ENCODE results near the gene OCSTAMP. TPM values are rescaled to one million over a fixed set of nuclear protein-coding genes. Genes with fewer than 3 reads are reported as not detected.
A peak's percentile ranks its signal among the peaks of the same experiment; 100 is the strongest.

OCSTAMP gene
- total RNA-seq, 1 donor from 2014 or later = not detected

DNA sequence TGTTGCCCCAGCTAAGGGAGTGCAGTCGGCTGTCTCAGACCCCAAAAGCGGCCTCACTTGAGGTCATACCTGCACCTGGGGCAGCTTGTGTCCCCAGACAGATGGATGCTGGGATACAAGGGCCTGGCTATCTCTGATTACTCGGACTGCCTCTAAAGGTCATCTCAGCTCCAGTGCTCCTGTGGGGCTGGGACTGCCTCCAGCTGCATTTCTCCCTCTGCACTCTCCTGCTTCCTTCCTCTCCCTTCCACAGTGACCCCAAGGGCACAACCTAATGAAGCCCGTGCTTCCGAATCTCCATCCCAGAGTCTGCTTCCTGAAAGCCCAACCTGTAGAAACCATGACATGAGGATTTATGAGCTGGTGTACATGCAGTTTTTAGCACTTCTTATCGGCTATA lies 22.8 kb upstream of the OCSTAMP start:
- no peak for DNase-seq

DNA sequence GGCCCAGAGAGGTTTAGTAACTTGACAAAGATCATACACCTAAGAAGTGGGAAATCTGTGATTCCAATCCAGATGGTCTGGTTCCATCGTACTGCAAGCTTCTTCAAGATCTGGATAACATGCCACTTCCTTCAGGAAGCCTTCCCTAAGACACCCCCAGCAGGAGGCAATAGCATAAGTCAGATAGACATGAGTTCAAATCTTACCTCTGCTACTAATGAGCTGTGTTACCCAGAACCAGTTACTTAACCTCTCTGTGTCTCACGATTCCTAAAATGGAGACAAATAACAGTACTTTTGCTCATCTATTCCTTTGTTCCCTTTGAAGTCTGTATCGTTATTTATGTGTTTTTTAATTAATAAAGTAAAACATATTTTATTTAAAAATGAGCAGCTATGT lies 22.3 kb upstream of the OCSTAMP start:
- no peak for DNase-seq

DNA sequence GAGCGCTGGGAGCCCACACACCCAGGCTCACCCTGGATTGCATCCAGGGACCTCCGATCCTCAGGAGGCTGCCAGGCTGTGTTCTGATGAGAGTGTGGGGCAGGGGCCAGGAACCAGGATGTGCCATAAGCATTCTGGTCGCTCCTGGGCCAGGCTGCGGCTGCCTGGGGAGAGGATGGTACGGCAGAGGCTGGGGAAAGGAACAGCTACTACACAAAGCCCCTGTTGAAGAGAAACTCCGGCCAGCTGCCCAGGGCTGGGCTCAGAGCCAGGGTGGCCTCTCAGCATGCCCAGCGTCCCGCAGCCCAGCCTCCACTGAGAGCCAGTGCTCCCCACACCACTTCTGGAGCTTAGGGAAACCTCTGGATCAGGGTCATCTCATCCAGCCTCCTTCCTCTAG lies 21.7 kb upstream of the OCSTAMP start:
- no peak for DNase-seq

DNA sequence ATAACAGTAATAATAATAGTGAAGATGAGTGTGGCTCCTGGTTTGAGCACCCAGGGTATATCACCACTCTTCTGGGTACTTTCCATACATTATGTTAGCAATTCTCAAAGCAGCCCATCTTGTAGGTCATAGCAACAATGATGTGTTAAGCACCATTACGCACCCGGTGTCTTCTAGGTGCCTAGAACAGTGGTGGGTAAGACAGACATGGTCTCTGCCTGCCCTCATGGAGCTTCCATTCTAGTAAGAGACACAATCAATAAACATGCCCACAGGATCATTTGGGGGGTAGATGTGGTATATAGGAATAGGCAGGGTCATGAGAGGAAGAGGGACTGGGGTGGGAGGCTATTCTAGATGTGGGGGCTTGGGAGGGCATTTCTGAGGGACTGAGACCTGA lies 21.0 kb upstream of the OCSTAMP start:
- no peak for DNase-seq

DNA sequence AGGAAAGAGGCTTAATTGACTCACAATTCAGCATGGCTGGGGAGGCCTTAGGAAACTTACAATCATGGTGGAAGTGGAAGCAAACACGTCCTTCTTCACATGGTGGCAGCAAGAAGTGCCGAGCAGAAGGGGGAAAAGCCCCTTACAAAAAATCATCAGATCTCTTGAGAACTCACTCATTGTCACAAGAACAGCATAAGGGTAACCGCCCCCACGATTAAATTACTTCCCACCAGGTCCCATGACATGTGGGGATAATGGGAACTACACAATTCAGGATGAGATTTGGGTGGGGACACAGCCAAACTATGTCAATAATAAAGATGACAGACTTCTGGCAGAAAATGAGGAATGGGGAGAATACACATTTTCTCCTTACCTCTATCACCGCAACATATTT lies 20.5 kb upstream of the OCSTAMP start:
- DNase-seq = no peak

DNA sequence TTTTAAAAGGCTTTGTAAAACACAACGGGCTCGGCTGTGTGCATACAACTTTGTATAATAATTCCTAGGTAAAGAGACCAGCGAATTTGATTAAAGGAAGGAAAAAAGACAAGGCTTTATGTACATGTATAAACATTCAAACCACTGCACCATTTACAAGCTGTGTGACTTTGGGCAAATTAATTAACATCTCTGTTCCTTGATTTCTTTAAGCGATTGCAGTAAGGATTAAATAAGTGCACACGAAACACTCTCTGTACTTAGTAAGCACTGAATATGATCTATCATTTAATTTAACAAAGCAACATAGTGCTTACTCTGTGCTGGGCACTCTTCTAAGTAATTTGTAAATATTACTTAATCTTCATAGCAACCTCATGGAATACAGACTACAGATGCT lies 19.5 kb upstream of the OCSTAMP start:
- no peak for DNase-seq

DNA sequence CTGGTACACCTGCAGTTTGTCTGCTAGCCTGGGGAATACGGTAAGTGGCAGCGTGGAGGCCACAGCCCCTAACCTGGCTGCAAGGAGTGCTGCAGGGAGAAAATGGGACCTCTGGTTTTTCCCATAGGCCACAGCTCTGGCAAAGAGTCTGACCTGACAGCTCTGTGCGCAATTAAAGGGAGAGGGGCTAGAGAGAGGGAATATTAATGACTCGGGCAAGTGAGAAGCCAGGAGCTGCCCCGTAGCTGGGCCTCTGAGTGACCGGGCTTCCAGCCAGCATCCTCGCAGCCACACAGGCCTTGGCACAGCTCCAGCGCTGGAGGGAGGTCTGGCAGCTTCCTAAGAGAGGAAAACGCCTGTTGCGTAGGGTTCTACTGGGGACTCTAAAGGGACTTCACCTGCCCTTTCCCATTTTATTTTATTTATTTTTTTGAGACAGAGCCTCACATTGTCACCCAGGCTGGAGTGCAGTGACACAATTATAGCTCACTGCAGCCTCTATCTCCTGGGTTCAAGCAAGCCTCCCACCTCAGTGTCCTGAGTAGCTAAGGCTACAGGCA lies 18.2 kb upstream of the OCSTAMP start:
- DNase-seq = peak; percentile 69

DNA sequence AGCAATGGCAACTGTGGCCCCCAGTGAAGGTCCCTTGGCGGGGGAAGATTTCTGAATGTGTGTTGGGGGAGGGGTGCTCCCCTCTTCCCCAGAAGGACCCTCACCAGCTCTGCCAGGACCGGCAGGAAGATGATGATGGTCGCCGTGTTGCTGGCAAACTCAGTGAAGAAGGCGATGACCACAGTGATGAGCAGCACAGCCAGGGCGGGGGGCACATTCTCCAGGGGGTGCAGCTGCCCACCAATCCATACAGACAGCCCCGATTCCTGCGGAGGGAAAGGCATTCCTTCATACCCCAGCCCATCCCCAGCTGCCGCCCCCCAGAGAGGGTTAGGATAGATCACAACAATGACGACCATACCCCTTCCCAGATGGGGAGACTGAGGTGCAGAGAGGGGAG lies 15.7 kb upstream of the OCSTAMP start:
- DNase-seq = no peak

DNA sequence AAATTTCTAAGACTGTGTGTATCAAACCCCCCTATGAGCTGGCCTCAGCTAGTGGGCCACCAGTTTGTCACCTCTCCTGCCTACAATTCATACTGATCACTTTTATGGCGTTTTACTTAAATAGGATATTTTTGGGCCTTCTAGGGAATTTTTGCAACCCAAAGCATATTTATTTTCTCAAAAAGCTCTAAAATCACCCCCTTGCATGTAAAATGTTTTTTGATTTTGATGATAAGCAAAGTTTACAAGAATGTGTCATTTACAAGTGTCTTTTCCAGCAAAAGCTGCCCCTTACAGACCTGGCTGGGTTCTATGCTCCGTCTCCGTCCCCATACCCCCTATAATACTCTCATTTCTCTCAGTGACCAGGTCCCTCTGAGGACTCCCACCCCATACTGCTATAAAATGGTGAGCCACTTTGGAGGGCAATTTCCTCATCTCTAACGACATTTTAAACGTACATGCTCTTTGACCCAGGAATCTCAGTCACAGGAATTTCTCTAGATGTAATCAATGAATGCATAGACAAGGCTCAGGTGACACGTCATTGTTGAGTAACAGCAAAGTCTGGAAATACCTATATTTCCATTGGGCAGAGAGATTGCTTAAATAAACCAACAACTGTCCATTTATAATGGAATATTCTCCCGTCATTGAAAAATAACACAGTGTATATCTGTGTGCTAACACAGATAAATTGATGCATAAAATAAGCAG lies 13.9 kb upstream of the OCSTAMP start:
- no peak for DNase-seq

DNA sequence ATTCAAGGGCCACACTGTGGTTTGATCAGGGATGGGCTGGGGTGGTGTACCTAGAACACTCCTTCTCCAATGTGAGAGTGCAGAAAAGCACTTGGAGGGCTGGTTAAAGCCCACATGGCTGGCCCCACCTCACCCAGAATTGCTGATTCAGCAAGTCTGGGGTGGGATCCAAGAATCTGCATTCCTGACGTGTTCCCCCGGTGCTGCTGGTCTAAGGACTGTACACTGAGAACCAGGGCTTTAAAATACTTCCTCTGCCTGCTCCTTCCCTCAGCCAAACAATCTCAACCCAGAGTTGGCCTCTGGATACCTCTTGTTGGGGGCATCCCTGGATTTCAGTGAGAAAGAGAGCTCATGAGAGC lies 13.4 kb upstream of the OCSTAMP start:
- no peak for DNase-seq

DNA sequence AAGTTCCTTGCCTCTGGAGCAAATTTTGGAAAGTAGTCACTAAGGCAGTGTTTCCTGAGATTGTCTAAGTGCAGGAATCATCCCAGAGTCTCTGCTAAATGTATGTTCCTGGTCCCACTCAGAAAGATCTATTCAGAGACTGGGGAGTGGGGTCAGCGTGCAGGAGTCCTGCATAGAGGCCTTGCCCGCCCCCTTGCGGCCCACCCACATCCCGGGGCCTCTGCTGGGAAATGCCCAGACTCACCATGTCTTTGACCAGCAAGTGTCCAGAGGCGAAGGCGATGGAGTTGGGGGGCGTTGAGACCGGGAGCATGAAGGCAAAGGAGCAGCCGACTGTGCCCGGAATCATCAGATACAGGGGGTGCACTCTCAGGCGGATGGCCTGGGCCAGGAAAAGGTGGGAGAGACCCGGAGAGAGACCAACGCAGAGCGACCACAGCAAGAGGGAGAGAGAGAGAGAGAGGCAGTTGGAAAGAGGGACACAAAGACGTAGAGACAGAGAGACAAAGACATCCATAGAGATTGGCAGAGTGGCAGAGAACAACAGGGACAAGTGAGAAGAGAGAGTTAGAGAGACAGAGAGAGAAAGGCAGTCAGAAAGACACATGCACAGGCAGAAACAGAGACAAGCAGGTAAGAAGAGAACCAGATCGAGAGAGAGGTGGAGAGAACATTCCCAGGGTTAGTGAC lies 12.9 kb upstream of the OCSTAMP start:
- DNase-seq = no peak

DNA sequence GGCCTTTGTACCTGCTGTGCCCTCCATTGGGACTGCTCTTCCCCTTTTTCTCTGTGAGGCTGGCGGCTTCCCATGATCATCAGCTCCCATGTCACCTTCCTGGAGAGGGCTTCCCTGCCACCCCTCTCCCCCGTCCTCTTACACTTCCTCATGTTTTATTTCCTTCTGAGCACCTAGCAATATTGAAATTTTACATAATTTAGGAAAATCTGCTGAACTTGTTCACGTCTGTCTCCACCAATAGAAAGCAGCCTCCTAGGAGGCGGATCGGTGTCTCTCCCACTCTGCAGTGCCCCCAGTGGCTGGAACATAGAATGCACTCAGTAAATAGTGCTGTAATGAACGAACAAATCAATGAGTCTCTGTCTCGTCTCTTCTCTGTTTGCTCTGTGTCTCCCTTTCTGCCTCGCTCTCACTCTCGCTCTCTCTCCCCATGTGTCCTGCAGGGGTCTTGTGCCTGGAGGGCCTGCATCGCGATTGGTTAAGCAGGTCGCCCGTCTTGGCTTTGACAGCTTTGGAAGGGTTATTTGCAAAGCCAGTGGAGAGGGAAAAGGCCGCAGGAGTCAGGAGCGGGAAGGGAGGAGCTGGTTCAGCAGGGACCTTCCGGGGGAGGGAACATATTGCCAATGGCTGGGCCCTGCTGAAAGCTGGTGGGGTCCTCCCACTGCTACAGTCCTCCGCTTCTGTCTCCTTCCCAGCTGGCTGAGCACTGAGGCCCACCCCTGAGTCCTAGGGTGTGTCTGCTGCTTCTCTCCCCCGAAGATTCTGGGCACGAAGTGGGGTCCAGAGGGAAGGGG lies 12.1 kb upstream of the OCSTAMP start:
- DNase-seq = peak; percentile 91

DNA sequence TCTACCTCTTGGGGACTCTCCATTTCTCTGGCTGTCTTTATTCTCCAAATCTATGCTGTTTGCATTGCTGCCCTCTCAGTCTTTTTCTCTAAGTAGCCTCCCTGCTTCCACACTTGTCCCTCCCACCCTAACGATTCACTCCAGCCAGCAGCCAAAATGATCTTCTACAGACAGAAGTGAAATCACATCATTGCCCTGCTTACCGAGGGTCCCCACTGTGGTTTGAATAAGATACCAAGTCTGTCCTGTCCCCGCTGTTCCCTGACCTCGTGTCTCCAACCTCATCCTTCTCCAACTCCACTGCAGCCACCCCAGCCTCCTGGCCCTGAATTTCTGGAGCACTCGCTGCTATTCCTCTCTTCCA lies 11.5 kb upstream of the OCSTAMP start:
- DNase-seq = no peak

DNA sequence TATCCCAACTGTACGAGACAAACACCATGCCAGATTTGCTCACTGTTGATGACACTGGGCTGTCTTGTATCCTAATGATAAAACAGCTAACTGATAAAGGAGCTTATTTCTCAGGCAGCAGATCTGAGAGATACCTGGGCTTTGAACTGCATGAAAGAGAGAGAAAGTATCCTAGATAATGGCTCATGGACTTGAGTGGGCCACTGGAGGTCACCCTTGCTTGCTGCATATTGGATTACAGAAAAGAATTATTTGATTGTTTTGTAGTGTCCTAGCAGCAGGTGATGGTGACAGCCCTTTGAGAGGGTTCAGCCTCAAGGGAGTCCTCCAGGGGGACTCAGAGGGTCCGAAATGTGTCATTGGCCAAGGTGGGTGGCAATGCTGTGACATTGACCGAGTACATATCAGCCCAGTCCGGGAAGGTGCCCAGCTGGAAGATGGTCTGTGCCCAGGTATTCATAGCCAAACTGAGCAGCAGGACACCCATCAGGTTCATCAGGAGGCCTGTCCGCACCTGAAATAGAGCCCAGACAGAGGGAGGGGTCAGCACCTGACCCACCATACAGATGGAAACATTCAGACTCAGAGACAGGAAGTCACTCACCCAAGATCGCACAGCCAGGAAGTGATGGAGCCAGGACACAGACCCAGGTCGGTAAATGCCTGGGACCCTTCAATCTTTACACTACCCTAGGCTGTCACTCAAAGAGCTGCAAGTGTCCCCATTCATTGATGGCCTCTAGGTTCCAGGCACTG lies 9.4 kb upstream of the OCSTAMP start:
- no peak for DNase-seq

DNA sequence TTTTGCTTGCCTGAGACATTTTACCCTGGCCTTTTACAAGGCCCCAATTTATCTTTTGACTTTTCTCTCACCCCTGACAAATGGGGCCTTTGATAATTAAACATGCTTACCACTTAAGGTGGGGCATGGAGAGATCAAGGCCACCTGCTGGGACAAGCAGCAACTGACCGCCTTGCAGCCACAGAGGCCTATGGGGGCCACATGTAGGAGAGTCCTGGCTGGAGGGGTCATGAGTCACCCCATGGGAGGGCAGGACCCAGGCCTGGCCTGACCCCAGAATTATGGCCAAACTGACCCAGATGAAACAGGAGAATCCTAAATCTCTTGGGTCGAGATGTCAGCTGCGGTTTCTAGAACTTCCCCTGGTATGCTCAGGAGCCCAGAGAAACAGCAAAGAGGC lies 8.5 kb upstream of the OCSTAMP start:
- DNase-seq = no peak

DNA sequence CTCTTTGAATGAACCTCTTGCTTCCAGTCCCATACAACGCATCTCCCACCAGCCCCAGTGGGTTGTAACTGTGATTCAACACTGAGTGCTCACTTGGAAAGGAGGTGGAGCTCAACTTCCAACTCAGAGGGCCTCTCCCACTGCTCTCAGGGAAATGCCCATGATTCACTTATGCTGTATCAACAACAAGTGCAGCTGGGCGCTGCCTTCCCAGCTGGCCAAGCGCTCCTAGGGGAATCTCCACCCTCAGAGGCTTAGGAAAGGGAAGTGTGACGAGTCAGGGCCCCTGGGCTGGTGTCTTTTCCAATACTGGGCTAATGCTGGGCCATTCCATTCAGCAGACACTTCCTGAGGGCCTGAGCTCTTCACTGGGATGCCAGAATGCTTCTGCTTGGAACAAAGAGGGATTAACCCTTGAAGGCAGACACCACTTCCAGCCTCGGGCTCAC lies 8.1 kb upstream of the OCSTAMP start:
- no peak for DNase-seq

DNA sequence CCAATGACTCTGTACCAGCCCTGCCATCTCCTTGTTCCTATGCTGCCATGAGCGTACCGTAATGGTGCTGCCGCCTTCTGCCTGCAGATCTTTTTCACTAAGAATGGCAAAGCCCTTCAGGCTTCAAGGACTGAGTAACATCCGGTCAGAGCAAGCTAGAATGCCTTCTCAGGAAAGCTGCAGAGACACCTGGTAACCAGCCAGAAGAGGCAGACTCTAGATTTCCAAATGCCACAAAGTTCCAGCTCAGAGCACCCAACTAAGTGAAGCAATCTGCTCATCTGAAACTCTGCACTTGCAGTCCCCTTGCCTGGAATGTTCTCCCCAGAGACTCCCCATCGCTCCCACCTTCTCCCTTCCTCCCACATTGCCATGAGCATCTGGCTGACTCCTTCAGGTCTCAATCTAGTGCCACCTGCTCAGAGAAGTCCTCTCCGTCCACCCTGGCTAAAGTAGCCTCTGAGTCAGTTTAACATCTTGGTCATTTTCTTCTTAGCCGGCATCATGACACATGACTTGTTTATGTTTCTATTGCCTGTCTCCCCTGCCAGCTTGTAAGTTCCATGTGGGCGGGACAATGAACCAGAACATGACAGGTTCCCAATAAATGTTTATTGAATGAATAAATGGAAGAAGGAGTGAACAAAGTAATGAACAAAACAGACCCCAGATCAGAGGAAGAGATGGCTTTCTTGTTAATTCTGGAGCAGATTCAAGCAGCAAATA lies 6.9 kb upstream of the OCSTAMP start:
- no peak for DNase-seq

DNA sequence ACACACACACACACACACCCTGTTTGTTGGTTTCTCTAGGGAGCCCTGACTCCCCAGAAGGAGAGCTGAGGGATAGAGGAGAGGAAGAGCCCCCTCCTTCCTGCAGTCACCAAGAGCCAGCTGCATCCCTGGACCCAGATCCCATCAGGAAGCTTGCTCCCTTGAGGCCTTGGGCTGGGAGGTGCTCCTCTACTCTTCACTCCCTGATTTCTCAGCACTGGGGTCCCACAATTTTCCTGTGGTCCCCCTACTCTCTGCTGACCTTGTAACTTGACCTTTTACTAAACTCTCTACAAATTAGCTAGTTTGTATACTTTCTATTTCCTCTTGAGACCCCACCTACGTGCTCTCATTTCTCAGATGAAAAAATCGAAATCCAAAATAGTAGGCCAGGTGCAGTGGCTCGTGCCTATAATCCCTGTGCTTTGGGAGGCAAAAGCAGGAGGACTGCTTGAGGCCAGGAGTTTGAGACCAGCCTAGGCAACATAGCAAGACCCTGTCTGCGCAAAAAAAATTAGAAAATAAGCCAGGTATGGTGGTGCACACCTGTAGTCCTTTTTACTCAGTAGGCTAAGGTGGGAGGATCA lies 5.0 kb upstream of the OCSTAMP start:
- DNase-seq = no peak

DNA sequence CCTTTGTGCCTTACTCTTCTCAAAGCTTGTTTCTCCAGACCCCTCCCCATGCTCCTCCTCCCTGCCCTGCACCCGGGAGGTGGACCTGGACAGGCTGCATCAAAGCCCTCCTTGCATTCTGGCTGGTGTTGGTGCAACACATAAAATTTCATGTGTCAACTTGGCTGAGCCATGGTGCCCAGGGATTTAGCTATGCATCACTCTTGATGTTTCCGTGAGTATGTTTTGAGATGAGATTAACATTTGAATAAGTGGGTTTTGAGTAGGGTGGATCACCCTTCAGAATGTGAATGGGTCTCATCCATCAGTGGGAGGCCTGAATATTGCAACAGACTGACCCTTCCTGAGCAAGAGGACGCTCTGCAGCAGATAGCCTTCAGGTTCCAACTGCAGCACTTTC lies 4.4 kb upstream of the OCSTAMP start:
- no peak for DNase-seq

DNA sequence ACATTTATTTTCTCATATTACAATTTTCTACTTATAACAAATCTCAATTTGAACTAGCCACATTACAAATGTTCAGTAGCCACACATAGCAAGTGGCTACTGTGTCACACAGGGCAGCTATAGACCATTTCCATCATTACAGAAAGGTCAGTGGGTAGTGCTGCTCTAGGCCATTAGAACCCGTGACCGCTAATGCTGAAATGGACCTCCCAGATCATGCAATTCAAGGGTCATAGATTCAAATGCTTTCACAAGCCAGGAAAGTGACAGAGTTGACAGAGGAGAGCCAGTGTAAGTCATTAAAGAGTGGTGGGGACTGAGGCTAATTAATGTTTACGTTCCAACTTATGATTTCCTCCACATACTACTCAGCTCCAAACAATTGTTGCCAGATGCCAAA lies 3.5 kb upstream of the OCSTAMP start:
- no peak for DNase-seq

Data from skin of body (tissue), 2 donors.